Endodermal cell (in vitro differentiated cells): ENCODE measurements around the gene SFXN5. TPM values are rescaled to one million over a fixed set of nuclear protein-coding genes. Genes with fewer than 3 reads are reported as not detected.
A peak's percentile ranks its signal among the peaks of the same experiment; 100 is the strongest.

Source experiments
- DNase-seq: peaks from one replicate; pipeline ENCODE4 v3.0.0-alpha.2; 2017
- H3K27ac ChIP-seq: 2 replicates; pipeline ENCODE4 v1.5.1; 2013; ENCODE audit warnings: mild to moderate bottlenecking, low read depth, low read length, moderate library complexity
- H3K27me3 ChIP-seq: 2 replicates; pipeline ENCODE4 v1.6.1; 2013; ENCODE audit warnings: mild to moderate bottlenecking, low read length, moderate library complexity; ENCODE audit not compliant: insufficient read depth, control insufficient read depth, poor library complexity, severe bottlenecking
- H3K36me3 ChIP-seq: 2 replicates; pipeline ENCODE4 v1.7.0; 2013; ENCODE audit warnings: mild to moderate bottlenecking, low read length, moderate library complexity; ENCODE audit not compliant: control insufficient read depth, insufficient read depth
- H3K4me1 ChIP-seq: one replicate; pipeline ENCODE4 v1.7.0; 2013; ENCODE audit warnings: low read length; ENCODE audit not compliant: control insufficient read depth, insufficient read depth
- H3K4me3 ChIP-seq: 2 replicates; pipeline ENCODE4 v1.5.1; 2013; ENCODE audit warnings: mild to moderate bottlenecking, low read length, moderate library complexity
- H3K9ac ChIP-seq: 2 replicates; pipeline ENCODE4 v1.6.1; 2013; ENCODE audit warnings: mild to moderate bottlenecking, low read length, moderate library complexity; ENCODE audit not compliant: poor library complexity, severe bottlenecking; ENCODE audit errors: extremely low read depth
- H3K9me3 ChIP-seq: 2 replicates; pipeline ENCODE4 v1.6.1; 2013; ENCODE audit warnings: mild to moderate bottlenecking, low read length, moderate library complexity; ENCODE audit not compliant: control insufficient read depth
- H3K27ac Mint-ChIP-seq: 2 replicates; pipeline ENCODE4 v1.8.0; 2020; ENCODE audit warnings: mixed read lengths
- H3K27me3 Mint-ChIP-seq: 2 replicates; pipeline ENCODE4 v1.8.0; 2021; ENCODE audit warnings: mild to moderate bottlenecking, mixed read lengths; ENCODE audit not compliant: insufficient read depth
- H3K36me3 Mint-ChIP-seq: 2 replicates; pipeline ENCODE4 v1.8.0; 2020; ENCODE audit warnings: low read depth, mixed read lengths
- H3K4me1 Mint-ChIP-seq: 2 replicates; pipeline ENCODE4 v1.8.0; 2020; ENCODE audit warnings: mixed read lengths
- H3K4me3 Mint-ChIP-seq: 2 replicates; pipeline ENCODE4 v1.8.0; 2020; ENCODE audit warnings: mild to moderate bottlenecking, moderate library complexity, mixed read lengths
- H3K9me3 Mint-ChIP-seq: 2 replicates; pipeline ENCODE4 v1.8.0; 2020; ENCODE audit warnings: mild to moderate bottlenecking, mixed read lengths
- WGBS, 2 experiments: methylation state at CpG; one replicate each; pipeline versions ENCODE4 v1.1.5 to v1.1.7; 2013; ENCODE audit warnings: missing lambda C conversion rate in 2 of 2, mixed read lengths in 1 of 2; ENCODE audit not compliant: insufficient coverage in 1 of 2, insufficient read length in 1 of 2; 5-methylcytosine and 5-hydroxymethylcytosine counted together
- total RNA-seq, 2 donors: library from RNA; stranded (reverse); fragmentation: NEBNext Ultra II Directional in 1 of 2; extraction: Animal tissue kit (Norgen Biotek cat#: 25700) in 1 of 2; gene quantifications; 2 replicates in 1 of 2; 3 replicates in 1 of 2; pipeline ENCODE4 v1.2.1, GENCODE V29; 2021
- TF ChIP-seq, protein P1 (sequence below): fragments of 200-600 bp; sonication (generic); conservative IDR thresholded peaks from 2 replicates; pipeline ENCODE4 v1.5.0; 2021; ENCODE audit warnings: antibody characterized with exemption, mild to moderate bottlenecking

SFXN5 gene
- total RNA-seq, 2 donors from 2014 or later: 30.7 to 32.8 TPM

GRCh38 chr2:73074110-73075069 is 2.9 kb upstream of the SFXN5 start:
- no peak overlapping the region for H3K4me3 ChIP-seq
- H3K36me3 Mint-ChIP-seq: peaks cover 7% of the 10 kb centered on the region
- no peak overlapping the region for H3K27ac Mint-ChIP-seq
- no peaks in the 10 kb centered on the region for H3K36me3 ChIP-seq
- no peaks in the 10 kb centered on the region for H3K27me3 Mint-ChIP-seq
- H3K9ac ChIP-seq: no peak overlapping the region
- peaks cover 3% of the 10 kb centered on the region for H3K4me1 ChIP-seq
- no peaks in the 10 kb centered on the region for H3K9me3 Mint-ChIP-seq
- 87 to 98% methylated on average over 6 to 13 of the region's 13 CpGs for WGBS, 2 experiments
- no peaks in the 10 kb centered on the region for H3K27me3 ChIP-seq
- no peak overlapping the region for H3K4me3 Mint-ChIP-seq
- peaks cover 17% of the 10 kb centered on the region for H3K4me1 Mint-ChIP-seq
- TF ChIP-seq, protein P1, sequence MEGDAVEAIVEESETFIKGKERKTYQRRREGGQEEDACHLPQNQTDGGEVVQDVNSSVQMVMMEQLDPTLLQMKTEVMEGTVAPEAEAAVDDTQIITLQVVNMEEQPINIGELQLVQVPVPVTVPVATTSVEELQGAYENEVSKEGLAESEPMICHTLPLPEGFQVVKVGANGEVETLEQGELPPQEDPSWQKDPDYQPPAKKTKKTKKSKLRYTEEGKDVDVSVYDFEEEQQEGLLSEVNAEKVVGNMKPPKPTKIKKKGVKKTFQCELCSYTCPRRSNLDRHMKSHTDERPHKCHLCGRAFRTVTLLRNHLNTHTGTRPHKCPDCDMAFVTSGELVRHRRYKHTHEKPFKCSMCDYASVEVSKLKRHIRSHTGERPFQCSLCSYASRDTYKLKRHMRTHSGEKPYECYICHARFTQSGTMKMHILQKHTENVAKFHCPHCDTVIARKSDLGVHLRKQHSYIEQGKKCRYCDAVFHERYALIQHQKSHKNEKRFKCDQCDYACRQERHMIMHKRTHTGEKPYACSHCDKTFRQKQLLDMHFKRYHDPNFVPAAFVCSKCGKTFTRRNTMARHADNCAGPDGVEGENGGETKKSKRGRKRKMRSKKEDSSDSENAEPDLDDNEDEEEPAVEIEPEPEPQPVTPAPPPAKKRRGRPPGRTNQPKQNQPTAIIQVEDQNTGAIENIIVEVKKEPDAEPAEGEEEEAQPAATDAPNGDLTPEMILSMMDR: no peak
- DNase-seq: no peak
- H3K27ac ChIP-seq: no peak overlapping the region
- no peaks in the 10 kb centered on the region for H3K9me3 ChIP-seq

DNA sequence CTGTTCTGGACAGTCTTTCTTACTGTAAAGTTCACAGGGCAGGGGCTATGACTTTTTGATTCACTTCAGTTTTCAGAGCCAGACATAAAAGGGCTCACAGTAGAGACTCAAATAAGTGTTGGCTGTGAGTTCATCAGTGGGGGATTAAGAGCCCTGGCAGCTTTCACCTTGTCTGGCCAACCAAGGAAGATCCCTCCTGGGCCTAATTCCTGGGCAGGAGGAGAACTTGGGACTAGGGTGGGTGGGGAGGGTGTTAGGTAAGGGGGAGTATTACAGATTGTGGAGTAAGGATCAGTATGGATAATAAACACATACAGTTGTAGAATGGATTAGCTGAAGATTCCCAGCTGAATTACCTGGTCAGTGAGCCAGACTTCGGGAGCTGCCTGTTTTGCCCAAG is 904 bp upstream of the SFXN5 start:
- peaks cover 3% of the 10 kb centered on the region for H3K4me1 ChIP-seq
- Mint-ChIP-seq H3K27me3 (no peaks in the 10 kb centered on the region), H3K4me3 (peak overlapping the region; percentile 87), H3K4me1 (peaks cover 27% of the 10 kb centered on the region), H3K27ac (no peak overlapping the region), H3K9me3 (no peaks in the 10 kb centered on the region), H3K36me3 (peaks cover 3% of the 10 kb centered on the region)
- no peaks in the 10 kb centered on the region for H3K27me3 ChIP-seq
- peak overlapping the region; percentile 95 for H3K4me3 ChIP-seq
- H3K9me3 ChIP-seq: no peaks in the 10 kb centered on the region
- 80 to 100% methylated on average over 1 of the region's 1 CpG for WGBS, 2 experiments
- no peak overlapping the region for H3K27ac ChIP-seq
- H3K9ac ChIP-seq: no peak overlapping the region
- DNase-seq: peak; percentile 31
- H3K36me3 ChIP-seq: no peaks in the 10 kb centered on the region
- TF ChIP-seq, protein P1: no peak

GRCh38 chr2:73072129-73072395 is 550 bp upstream of the SFXN5 start:
- peaks cover 28% of the 10 kb centered on the region for H3K4me1 Mint-ChIP-seq
- H3K9me3 Mint-ChIP-seq: no peaks in the 10 kb centered on the region
- Histone ChIP-seq H3K27ac (no peak overlapping the region), H3K36me3 (no peaks in the 10 kb centered on the region), H3K27me3 (no peaks in the 10 kb centered on the region), H3K4me3 (peak overlapping the region; percentile 95), H3K9me3 (no peaks in the 10 kb centered on the region), H3K9ac (peak overlapping the region; percentile 23), H3K4me1 (peaks cover 3% of the 10 kb centered on the region)
- no peaks in the 10 kb centered on the region for H3K27me3 Mint-ChIP-seq
- TF ChIP-seq, protein P1: no peak
- no peak for DNase-seq
- peaks cover 5% of the 10 kb centered on the region for H3K36me3 Mint-ChIP-seq
- peak overlapping the region; percentile 97 for H3K27ac Mint-ChIP-seq
- peak overlapping the region; percentile 87 for H3K4me3 Mint-ChIP-seq
- 40 to 42% methylated on average over 11 of the region's 11 CpGs for WGBS, 2 experiments
